Fibroblast of lung (primary cell): ENCODE results near the gene RPLP2. TPM values are rescaled to one million over a fixed set of nuclear protein-coding genes. Genes with fewer than 3 reads are reported as not detected.

Experiments
- DNase-seq, 2 donors: peaks; one replicate each; pipeline versions ENCODE4 v3.0.0 to v3.0.0-alpha.2; 2010; ENCODE audit warnings: low read depth in 2 of 2
- H2AFZ ChIP-seq: 2 replicates; pipeline ENCODE4 v1.5.1; 2012; ENCODE audit warnings: low read length, control low read depth, inconsistent platforms
- H3K27ac ChIP-seq: 2 replicates; pipeline ENCODE4 v1.5.1; 2011; ENCODE audit warnings: low read length, control low read depth; ENCODE audit not compliant: insufficient read depth
- H3K27me3 ChIP-seq: 2 replicates; pipeline ENCODE4 v1.5.1; 2011; ENCODE audit warnings: mild to moderate bottlenecking, low read length; ENCODE audit not compliant: control insufficient read depth, insufficient read depth
- H3K36me3 ChIP-seq: 2 replicates; pipeline ENCODE4 v1.5.1; 2011; ENCODE audit warnings: low read length; ENCODE audit not compliant: control insufficient read depth, insufficient read depth
- H3K4me1 ChIP-seq: 2 replicates; pipeline ENCODE4 v1.5.1; 2011; ENCODE audit warnings: low read length; ENCODE audit not compliant: control insufficient read depth, insufficient read depth; ENCODE audit errors: extremely low read depth
- H3K4me2 ChIP-seq: 2 replicates; pipeline ENCODE4 v1.5.1; 2011; ENCODE audit warnings: low read length, control low read depth; ENCODE audit not compliant: insufficient read depth; ENCODE audit errors: extremely low read depth
- H3K4me3 ChIP-seq, 4 experiments: fragments of 200-600 bp in 1 of 4; sonication (generic) in 1 of 4; replicated peaks in 1 of 4; 2 replicates each; pipeline ENCODE4 v1.5.1; 2011 to 2016; ENCODE audit warnings: low read length in 4 of 4, low read depth in 3 of 4, mild to moderate bottlenecking in 3 of 4, control low read depth in 2 of 4, inconsistent platforms in 1 of 4, mixed read lengths in 1 of 4; ENCODE audit not compliant: insufficient read depth in 1 of 4; ENCODE audit errors: control extremely low read depth in 1 of 4
- H3K79me2 ChIP-seq: 2 replicates; pipeline ENCODE4 v1.5.1; 2012; ENCODE audit warnings: mild to moderate bottlenecking, low read length, inconsistent platforms; ENCODE audit not compliant: control insufficient read depth, insufficient read depth
- H3K9ac ChIP-seq: 2 replicates; pipeline ENCODE4 v1.5.1; 2011; ENCODE audit warnings: mild to moderate bottlenecking, low read length, control low read depth; ENCODE audit not compliant: insufficient read depth
- H3K9me3 ChIP-seq: 2 replicates; pipeline ENCODE4 v1.5.1; 2012; ENCODE audit warnings: low read depth, low read length; ENCODE audit not compliant: control insufficient read depth, insufficient read depth
- H4K20me1 ChIP-seq: 2 replicates; pipeline ENCODE4 v1.5.1; 2011; ENCODE audit warnings: low read length; ENCODE audit not compliant: control insufficient read depth, insufficient read depth; ENCODE audit errors: extremely low read depth
- EZH2 ChIP-seq: IDR thresholded peaks from 2 replicates; pipeline ENCODE4 v1.5.1; 2012; ENCODE audit warnings: low read length, control low read depth, mild to moderate bottlenecking; ENCODE audit errors: missing control alignments
- polyA plus RNA-seq, 2 donors: library from polyadenylated mRNA; depleted of rRNA in 1 of 2; stranded (reverse) in 1 of 2; unstranded in 1 of 2; fragments of >200 nt; gene quantifications; 2 replicates each; pipeline ENCODE4 v1.2.1, GENCODE V29; 2011 to 2012; ENCODE audit warnings: missing spikeins in 1 of 2
- total RNA-seq: library from RNA; depleted of rRNA; stranded (reverse); fragments of >200 nt; gene quantifications from 2 replicates; pipeline ENCODE4 v1.2.1, GENCODE V29; 2014
- TF ChIP-seq, protein P1 (sequence below), 2 donors: IDR thresholded peaks in 1 of 2; conservative IDR thresholded peaks in 1 of 2; 1 replicate in 1 of 2; 2 replicates in 1 of 2; pipeline ENCODE4 v1.5.1; 2011 to 2012; ENCODE audit warnings: low read length in 2 of 2, control low read depth in 1 of 2, inconsistent platforms in 1 of 2, low read depth in 1 of 2, mild to moderate bottlenecking in 1 of 2

The RPLP2 gene
- total and polyA plus RNA-seq, 2 donors (not counting 1 experiment from before 2014, with no cell fraction given), result 294 to 741 TPM

- H3K4me1 ChIP-seq, result peaks cover 7% of the 10 kb centered on the region
- peak overlapping the region; percentile 78 for H3K9ac ChIP-seq
- H2AFZ ChIP-seq, result no peak overlapping the region
- peak overlapping the region; percentile 100 for H3K4me2 ChIP-seq
- TF ChIP-seq, protein P1, sequence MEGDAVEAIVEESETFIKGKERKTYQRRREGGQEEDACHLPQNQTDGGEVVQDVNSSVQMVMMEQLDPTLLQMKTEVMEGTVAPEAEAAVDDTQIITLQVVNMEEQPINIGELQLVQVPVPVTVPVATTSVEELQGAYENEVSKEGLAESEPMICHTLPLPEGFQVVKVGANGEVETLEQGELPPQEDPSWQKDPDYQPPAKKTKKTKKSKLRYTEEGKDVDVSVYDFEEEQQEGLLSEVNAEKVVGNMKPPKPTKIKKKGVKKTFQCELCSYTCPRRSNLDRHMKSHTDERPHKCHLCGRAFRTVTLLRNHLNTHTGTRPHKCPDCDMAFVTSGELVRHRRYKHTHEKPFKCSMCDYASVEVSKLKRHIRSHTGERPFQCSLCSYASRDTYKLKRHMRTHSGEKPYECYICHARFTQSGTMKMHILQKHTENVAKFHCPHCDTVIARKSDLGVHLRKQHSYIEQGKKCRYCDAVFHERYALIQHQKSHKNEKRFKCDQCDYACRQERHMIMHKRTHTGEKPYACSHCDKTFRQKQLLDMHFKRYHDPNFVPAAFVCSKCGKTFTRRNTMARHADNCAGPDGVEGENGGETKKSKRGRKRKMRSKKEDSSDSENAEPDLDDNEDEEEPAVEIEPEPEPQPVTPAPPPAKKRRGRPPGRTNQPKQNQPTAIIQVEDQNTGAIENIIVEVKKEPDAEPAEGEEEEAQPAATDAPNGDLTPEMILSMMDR (conservative IDR thresholded peaks at IDR 0.05 in 1 of 2, IDR thresholded peaks at IDR 0.05 in 1 of 2; ENCODE audit: low read depth in 1 of 2, low read length in 2 of 2), result no peak
- no peak for TF ChIP-seq EZH2
- H3K36me3 ChIP-seq, result peaks cover 19% of the 10 kb centered on the region
- H3K27ac ChIP-seq, result peak overlapping the region; percentile 88
- H3K4me3 ChIP-seq, result peak overlapping the region; percentile 62 to 87 (median 74)
- no peaks in the 10 kb centered on the region for H3K9me3 ChIP-seq
- peak; percentile 77 to 79 for DNase-seq
- H3K27me3 ChIP-seq, result no peaks in the 10 kb centered on the region
- peaks cover 17% of the 10 kb centered on the region for H3K79me2 ChIP-seq
- H4K20me1 ChIP-seq, result no peaks in the 10 kb centered on the region
Observed at GRCh38 chr11:795634-796564, 13.9 kb upstream of the RPLP2 start.

- TF ChIP-seq, protein P1 (conservative IDR thresholded peaks at IDR 0.05 in 1 of 2, IDR thresholded peaks at IDR 0.05 in 1 of 2; ENCODE audit: low read depth in 1 of 2, low read length in 2 of 2), result no peak
- no peak for TF ChIP-seq EZH2
- peaks cover 17% of the 10 kb centered on the region for H3K79me2 ChIP-seq
- peak overlapping the region; percentile 17 for H2AFZ ChIP-seq
- peaks cover 7% of the 10 kb centered on the region for H3K4me1 ChIP-seq
- DNase-seq, result no peak
- H4K20me1 ChIP-seq, result no peaks in the 10 kb centered on the region
- peaks cover 24% of the 10 kb centered on the region for H3K36me3 ChIP-seq
- no peaks in the 10 kb centered on the region for H3K27me3 ChIP-seq
- H3K9me3 ChIP-seq, result no peaks in the 10 kb centered on the region
- H3K9ac ChIP-seq, result peak overlapping the region; percentile 78
- H3K4me2 ChIP-seq, result peak overlapping the region; percentile 100
- peak overlapping the region; percentile 88 for H3K27ac ChIP-seq
- H3K4me3 ChIP-seq, result peak overlapping the region; percentile 62 to 87 (median 74)
Observed at GRCh38 chr11:796565-797295, 13.0 kb upstream of the RPLP2 start.
